K562 (cell line): ENCODE results near the gene PRDM15. TPM values are rescaled to one million over a fixed set of nuclear protein-coding genes. Genes with fewer than 3 reads are reported as not detected.

Source experiments
- ASH1L ChIP-seq: fragments of 450-650 bp; IDR thresholded peaks from 2 replicates; pipeline ENCODE4 v1.6.1; 2018; ENCODE audit warnings: borderline replicate concordance, mild to moderate bottlenecking, low read depth; ENCODE audit not compliant: partially characterized antibody
- CCAR2 ChIP-seq: fragments of 200-400 bp; formaldehyde crosslinking; IDR thresholded peaks from 2 replicates; pipeline ENCODE4 v1.6.1; 2017; ENCODE audit warnings: mild to moderate bottlenecking, low read depth, low read length
- CEBPB ChIP-seq: fragments of 450-650 bp; IDR thresholded peaks from 2 replicates; pipeline ENCODE4 v1.6.1; 2016; ENCODE audit warnings: missing genetic modification characterization, missing compliant biosample characterization
- HDAC1 ChIP-seq, 2 experiments: fragments of 450-650 bp; IDR thresholded peaks; 2 replicates each; pipeline ENCODE4 v1.6.1; 2016 to 2017; ENCODE audit warnings: inconsistent platforms in 1 of 2, mild to moderate bottlenecking in 1 of 2, moderate library complexity in 1 of 2
- KDM4B ChIP-seq, 2 experiments: fragments of 450-650 bp in 1 of 2; sonication (generic) in 1 of 2; IDR thresholded peaks; 2 replicates each; pipeline ENCODE4 v1.6.1; 2016 to 2017; ENCODE audit warnings: borderline replicate concordance in 2 of 2, antibody characterized with exemption in 1 of 2, low read depth in 1 of 2, mild to moderate bottlenecking in 1 of 2
- MEIS2 ChIP-seq: fragments of 450-650 bp; IDR thresholded peaks from 2 replicates; pipeline ENCODE4 v1.6.1; 2014; ENCODE audit warnings: mild to moderate bottlenecking; ENCODE audit not compliant: partially characterized antibody
- NCOA1 ChIP-seq: fragments of 450-650 bp; IDR thresholded peaks from 2 replicates; pipeline ENCODE4 v1.6.1; 2016; ENCODE audit warnings: low read depth
- NCOA4 ChIP-seq: fragments of 450-650 bp; IDR thresholded peaks from 2 replicates; pipeline ENCODE4 v1.6.1; 2018; ENCODE audit warnings: mild to moderate bottlenecking; ENCODE audit not compliant: partially characterized antibody
- NEUROD1 ChIP-seq: fragments of 150-350 bp; IDR thresholded peaks from 2 replicates; pipeline ENCODE4 v1.6.1; 2014; ENCODE audit warnings: borderline replicate concordance, low read length, low read depth; ENCODE audit not compliant: partially characterized antibody
- NFIC ChIP-seq: fragments of 450-650 bp; IDR thresholded peaks from 2 replicates; pipeline ENCODE4 v1.6.1; 2017; ENCODE audit warnings: mild to moderate bottlenecking, inconsistent platforms
- PTTG1 ChIP-seq: fragments of 450-650 bp; IDR thresholded peaks from 2 replicates; pipeline ENCODE4 v1.6.1; 2016; ENCODE audit warnings: low read depth, mild to moderate bottlenecking, missing genetic modification characterization, missing compliant biosample characterization
- SLC30A9 ChIP-seq: fragments of 250-450 bp; sonication (Bioruptor Pico); IDR thresholded peaks from 2 replicates; pipeline ENCODE4 v1.8.0; 2022; ENCODE audit warnings: mild to moderate bottlenecking, moderate library complexity
- TRIM24 ChIP-seq, 2 experiments: fragments of 450-650 bp; IDR thresholded peaks; 2 replicates each; pipeline ENCODE4 v1.6.1; 2016
- TRIM28 ChIP-seq: fragments of 450-650 bp; IDR thresholded peaks from 2 replicates; pipeline ENCODE4 v1.6.1; 2017
- polyA plus RNA-seq, 8 experiments: library from polyadenylated mRNA; depleted of rRNA in 4 of 8; stranded (reverse) in 5 of 8; unstranded in 3 of 8; fragments of >200 nt; fragmentation: Nextera tagmentation in 2 of 8; fragmentation: Illumina TruSeq in 1 of 8; extraction: Ambion mirVana in 2 of 8; extraction: Trizol in 1 of 8; gene quantifications; 2 replicates each; pipeline versions ENCODE4 v1.2.1 to v1.2.3, GENCODE V29; 2011 to 2014; ENCODE audit warnings: inconsistent platforms in 1 of 8, missing spikeins in 1 of 8
- total RNA-seq, 7 experiments: library from RNA; depleted of rRNA in 6 of 7; stranded (reverse); fragments of >200 nt in 6 of 7; fragmentation: Illumina TruSeq in 2 of 7; extraction: Trizol in 2 of 7; gene quantifications; 2 replicates each; pipeline versions ENCODE4 v1.2.1 to v1.2.3, GENCODE V29; 2011 to 2021; ENCODE audit warnings: low replicate concordance in 1 of 7
- TF ChIP-seq, protein P1 (sequence below): fragments of 450-650 bp; IDR thresholded peaks from 2 replicates; pipeline ENCODE4 v1.6.1; 2018; ENCODE audit warnings: mild to moderate bottlenecking, low read depth; ENCODE audit not compliant: partially characterized antibody

PRDM15 gene
- total and polyA plus RNA-seq, 9 of the 15 experiments (the other 6 are each of a cell fraction or from before 2014, with no cell fraction given), result 0.93 to 9.2 (median 6.2) TPM

DNA sequence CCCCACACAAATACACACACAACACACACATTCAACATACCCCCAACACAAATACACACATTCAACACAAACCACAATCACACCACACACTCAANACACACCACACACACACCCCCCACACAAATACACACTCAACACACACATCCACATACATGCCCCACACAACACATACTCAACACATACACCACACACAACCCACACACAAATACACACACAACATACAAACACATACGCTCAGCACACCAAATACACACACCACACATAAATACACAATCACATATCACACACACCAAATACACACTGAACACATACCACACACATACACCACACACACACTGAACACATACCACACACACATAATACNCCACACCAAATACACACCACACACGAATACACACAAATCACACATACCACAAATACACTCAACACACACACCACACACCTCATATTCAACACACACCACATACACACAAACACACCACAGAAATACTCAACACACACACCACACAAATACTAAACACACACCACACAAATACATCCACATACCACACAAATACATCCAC, 48.9 kb downstream of the PRDM15 start (continued):
- TF ChIP-seq, protein P1, sequence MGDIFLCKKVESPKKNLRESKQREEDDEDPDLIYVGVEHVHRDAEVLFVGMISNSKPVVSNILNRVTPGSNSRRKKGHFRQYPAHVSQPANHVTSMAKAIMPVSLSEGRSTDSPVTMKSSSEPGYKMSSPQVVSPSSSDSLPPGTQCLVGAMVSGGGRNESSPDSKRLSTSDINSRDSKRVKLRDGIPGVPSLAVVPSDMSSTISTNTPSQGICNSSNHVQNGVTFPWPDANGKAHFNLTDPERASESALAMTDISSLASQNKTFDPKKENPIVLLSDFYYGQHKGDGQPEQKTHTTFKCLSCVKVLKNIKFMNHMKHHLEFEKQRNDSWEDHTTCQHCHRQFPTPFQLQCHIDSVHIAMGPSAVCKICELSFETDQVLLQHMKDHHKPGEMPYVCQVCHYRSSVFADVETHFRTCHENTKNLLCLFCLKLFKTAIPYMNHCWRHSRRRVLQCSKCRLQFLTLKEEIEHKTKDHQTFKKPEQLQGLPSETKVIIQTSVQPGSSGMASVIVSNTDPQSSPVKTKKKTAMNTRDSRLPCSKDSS, result peak; percentile 6
- TF ChIP-seq NEUROD1, result no peak
- TF ChIP-seq ASH1L, result peak; percentile 28
- no peak for TF ChIP-seq CEBPB (tag)
- TF ChIP-seq CCAR2, result no peak
- peak in 1 of 2 experiments; percentile 27; a peak in 1 of 4 replicates for TF ChIP-seq HDAC1 (IDR thresholded peaks at IDR 0.05)
- peak; percentile 65 for TF ChIP-seq NCOA4
- TF ChIP-seq NFIC, result 0 out of 2 replicates have a peak, but pooled peaks have one; percentile 5
- no peak for TF ChIP-seq NCOA1
- TF ChIP-seq PTTG1, result no peak
- TF ChIP-seq TRIM28, result no peak
- TF ChIP-seq TRIM24 (IDR thresholded peaks at IDR 0.05), result 0 out of 4 replicates have a peak, but pooled peaks of 1 of the 2 experiments have one; percentile 4
- no peak for TF ChIP-seq MEIS2
- TF ChIP-seq KDM4B (IDR thresholded peaks at IDR 0.05; ENCODE audit: borderline replicate concordance in 2 of 2, low read depth in 1 of 2), result no peak
- no peak for TF ChIP-seq SLC30A9 (CRISPR knock-in tag)
